GM12878 (cell line): ENCODE results near the gene ZNF445.

Source experiments
- CREB1 ChIP-seq: IDR thresholded peaks from 2 replicates; pipeline ENCODE4 v1.6.1; 2012; ENCODE audit warnings: low read depth, mild to moderate bottlenecking, inconsistent platforms
- EZH2 ChIP-seq: IDR thresholded peaks from 2 replicates; pipeline ENCODE4 v1.6.1; 2012; ENCODE audit warnings: low read depth, mild to moderate bottlenecking, control low read depth, inconsistent platforms, low read length, borderline replicate concordance; ENCODE audit not compliant: control insufficient read depth
- FOXM1 ChIP-seq: IDR thresholded peaks from 2 replicates; pipeline ENCODE4 v1.6.1; 2012; ENCODE audit warnings: low read depth, mild to moderate bottlenecking, inconsistent platforms, low read length, moderate library complexity
- POLR2A ChIP-seq: IDR thresholded peaks from 2 replicates; pipeline ENCODE4 v1.6.1; 2011; ENCODE audit warnings: low read depth, mild to moderate bottlenecking, low read length
- POLR2AphosphoS5 ChIP-seq: IDR thresholded peaks from 2 replicates; pipeline ENCODE4 v1.6.1; 2011; ENCODE audit warnings: mild to moderate bottlenecking, low read length, inconsistent platforms
- SMC3 ChIP-seq: IDR thresholded peaks from 2 replicates; pipeline ENCODE4 v1.6.1; 2011; ENCODE audit warnings: low read length, improper control_type of control experiment, borderline replicate concordance
- YY1 ChIP-seq: IDR thresholded peaks from 2 replicates; pipeline ENCODE4 v1.6.1; 2011; ENCODE audit warnings: low read depth, mild to moderate bottlenecking, low read length
- TF ChIP-seq, protein P1 (sequence below), 3 experiments: IDR thresholded peaks in 2 of 3; conservative IDR thresholded peaks in 1 of 3; 2 replicates each; pipeline ENCODE4 v1.5.1; 2011; ENCODE audit warnings: low read depth in 3 of 3, low read length in 3 of 3, mild to moderate bottlenecking in 3 of 3, control low read depth in 2 of 3, moderate library complexity in 2 of 3, inconsistent platforms in 1 of 3, mixed read lengths in 1 of 3; ENCODE audit not compliant: control insufficient read depth in 2 of 3, insufficient read depth in 1 of 3; ENCODE audit errors: extremely low read depth in 1 of 3
- TF ChIP-seq, protein P2 (sequence below): fragments of 450-650 bp; IDR thresholded peaks from 2 replicates; pipeline ENCODE4 v1.6.1; 2018; ENCODE audit warnings: mild to moderate bottlenecking, low read depth, moderate library complexity; ENCODE audit not compliant: partially characterized antibody
- TF ChIP-seq, protein P3 (sequence below): IDR thresholded peaks from 2 replicates; pipeline ENCODE4 v1.6.1; 2011; ENCODE audit warnings: low read depth, mild to moderate bottlenecking, low read length, moderate library complexity, borderline replicate concordance; ENCODE audit errors: extremely low read depth
- TF ChIP-seq, protein P4 (sequence below): fragments of 450-650 bp; IDR thresholded peaks from 2 replicates; pipeline ENCODE4 v1.6.1; 2017; ENCODE audit warnings: mild to moderate bottlenecking, moderate library complexity

DNA sequence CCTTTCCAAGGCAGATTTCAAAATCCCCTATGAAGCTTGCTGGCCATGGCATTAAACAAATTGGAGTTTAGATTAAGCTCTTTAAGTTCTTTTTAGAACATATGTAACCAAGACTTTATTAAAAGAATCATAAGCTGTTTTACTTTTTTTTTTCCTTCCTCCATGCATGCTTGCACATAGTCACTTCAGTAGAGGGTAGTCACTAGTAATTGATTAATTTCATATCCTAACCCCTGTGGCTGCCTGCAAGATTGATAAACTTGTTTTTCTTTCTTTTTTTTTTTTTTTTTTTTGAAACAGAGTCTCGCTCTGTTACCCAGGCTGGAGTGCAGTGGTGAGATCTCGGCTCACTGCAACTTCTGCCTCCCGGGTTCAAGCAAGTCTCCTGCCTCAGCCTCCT, 44.3 kb upstream of the ZNF445 start:
- TF ChIP-seq EZH2 (no peak), CREB1 (no peak), FOXM1 (no peak), POLR2AphosphoS5 (no peak), SMC3 (no peak), POLR2A (no peak), YY1 (no peak)
- TF ChIP-seq, protein P1, sequence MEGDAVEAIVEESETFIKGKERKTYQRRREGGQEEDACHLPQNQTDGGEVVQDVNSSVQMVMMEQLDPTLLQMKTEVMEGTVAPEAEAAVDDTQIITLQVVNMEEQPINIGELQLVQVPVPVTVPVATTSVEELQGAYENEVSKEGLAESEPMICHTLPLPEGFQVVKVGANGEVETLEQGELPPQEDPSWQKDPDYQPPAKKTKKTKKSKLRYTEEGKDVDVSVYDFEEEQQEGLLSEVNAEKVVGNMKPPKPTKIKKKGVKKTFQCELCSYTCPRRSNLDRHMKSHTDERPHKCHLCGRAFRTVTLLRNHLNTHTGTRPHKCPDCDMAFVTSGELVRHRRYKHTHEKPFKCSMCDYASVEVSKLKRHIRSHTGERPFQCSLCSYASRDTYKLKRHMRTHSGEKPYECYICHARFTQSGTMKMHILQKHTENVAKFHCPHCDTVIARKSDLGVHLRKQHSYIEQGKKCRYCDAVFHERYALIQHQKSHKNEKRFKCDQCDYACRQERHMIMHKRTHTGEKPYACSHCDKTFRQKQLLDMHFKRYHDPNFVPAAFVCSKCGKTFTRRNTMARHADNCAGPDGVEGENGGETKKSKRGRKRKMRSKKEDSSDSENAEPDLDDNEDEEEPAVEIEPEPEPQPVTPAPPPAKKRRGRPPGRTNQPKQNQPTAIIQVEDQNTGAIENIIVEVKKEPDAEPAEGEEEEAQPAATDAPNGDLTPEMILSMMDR (IDR thresholded peaks at IDR 0.05 in 2 of 3, conservative IDR thresholded peaks at IDR 0.05 in 1 of 3; ENCODE audit: control insufficient read depth in 2 of 3, extremely low read depth in 1 of 3, insufficient read depth in 1 of 3, low read depth in 3 of 3, low read length in 3 of 3) = no peak
- TF ChIP-seq, protein P2, sequence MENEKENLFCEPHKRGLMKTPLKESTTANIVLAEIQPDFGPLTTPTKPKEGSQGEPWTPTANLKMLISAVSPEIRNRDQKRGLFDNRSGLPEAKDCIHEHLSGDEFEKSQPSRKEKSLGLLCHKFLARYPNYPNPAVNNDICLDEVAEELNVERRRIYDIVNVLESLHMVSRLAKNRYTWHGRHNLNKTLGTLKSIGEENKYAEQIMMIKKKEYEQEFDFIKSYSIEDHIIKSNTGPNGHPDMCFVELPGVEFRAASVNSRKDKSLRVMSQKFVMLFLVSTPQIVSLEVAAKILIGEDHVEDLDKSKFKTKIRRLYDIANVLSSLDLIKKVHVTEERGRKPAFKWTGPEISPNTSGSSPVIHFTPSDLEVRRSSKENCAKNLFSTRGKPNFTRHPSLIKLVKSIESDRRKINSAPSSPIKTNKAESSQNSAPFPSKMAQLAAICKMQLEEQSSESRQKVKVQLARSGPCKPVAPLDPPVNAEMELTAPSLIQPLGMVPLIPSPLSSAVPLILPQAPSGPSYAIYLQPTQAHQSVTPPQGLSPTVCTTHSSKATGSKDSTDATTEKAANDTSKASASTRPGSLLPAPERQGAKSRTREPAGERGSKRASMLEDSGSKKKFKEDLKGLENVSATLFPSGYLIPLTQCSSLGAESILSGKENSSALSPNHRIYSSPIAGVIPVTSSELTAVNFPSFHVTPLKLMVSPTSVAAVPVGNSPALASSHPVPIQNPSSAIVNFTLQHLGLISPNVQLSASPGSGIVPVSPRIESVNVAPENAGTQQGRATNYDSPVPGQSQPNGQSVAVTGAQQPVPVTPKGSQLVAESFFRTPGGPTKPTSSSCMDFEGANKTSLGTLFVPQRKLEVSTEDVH = no peak
- TF ChIP-seq, protein P3, sequence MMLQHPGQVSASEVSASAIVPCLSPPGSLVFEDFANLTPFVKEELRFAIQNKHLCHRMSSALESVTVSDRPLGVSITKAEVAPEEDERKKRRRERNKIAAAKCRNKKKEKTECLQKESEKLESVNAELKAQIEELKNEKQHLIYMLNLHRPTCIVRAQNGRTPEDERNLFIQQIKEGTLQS = no peak
- TF ChIP-seq, protein P4, sequence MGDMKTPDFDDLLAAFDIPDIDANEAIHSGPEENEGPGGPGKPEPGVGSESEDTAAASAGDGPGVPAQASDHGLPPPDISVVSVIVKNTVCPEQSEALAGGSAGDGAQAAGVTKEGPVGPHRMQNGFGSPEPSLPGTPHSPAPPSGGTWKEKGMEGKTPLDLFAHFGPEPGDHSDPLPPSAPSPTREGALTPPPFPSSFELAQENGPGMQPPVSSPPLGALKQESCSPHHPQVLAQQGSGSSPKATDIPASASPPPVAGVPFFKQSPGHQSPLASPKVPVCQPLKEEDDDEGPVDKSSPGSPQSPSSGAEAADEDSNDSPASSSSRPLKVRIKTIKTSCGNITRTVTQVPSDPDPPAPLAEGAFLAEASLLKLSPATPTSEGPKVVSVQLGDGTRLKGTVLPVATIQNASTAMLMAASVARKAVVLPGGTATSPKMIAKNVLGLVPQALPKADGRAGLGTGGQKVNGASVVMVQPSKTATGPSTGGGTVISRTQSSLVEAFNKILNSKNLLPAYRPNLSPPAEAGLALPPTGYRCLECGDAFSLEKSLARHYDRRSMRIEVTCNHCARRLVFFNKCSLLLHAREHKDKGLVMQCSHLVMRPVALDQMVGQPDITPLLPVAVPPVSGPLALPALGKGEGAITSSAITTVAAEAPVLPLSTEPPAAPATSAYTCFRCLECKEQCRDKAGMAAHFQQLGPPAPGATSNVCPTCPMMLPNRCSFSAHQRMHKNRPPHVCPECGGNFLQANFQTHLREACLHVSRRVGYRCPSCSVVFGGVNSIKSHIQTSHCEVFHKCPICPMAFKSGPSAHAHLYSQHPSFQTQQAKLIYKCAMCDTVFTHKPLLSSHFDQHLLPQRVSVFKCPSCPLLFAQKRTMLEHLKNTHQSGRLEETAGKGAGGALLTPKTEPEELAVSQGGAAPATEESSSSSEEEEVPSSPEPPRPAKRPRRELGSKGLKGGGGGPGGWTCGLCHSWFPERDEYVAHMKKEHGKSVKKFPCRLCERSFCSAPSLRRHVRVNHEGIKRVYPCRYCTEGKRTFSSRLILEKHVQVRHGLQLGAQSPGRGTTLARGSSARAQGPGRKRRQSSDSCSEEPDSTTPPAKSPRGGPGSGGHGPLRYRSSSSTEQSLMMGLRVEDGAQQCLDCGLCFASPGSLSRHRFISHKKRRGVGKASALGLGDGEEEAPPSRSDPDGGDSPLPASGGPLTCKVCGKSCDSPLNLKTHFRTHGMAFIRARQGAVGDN = no peak
